Neural cell (in vitro differentiated cells): ENCODE measurements around the gene PRIMPOL.

Experiments
- EP300 ChIP-seq: fragments of 450-650 bp; conservative IDR thresholded peaks from 2 replicates; pipeline ENCODE4 v1.6.1; 2014; ENCODE audit warnings: antibody characterized with exemption, mild to moderate bottlenecking, moderate library complexity; ENCODE audit not compliant: poor library complexity, severe bottlenecking
- EZH2 ChIP-seq: fragments of 200-600, 300-800 bp; shearing (Covaris generic), sonication (generic); IDR thresholded peaks from 2 replicates; pipeline ENCODE4 v1.6.1; 2014; ENCODE audit warnings: antibody characterized with exemption, low read length, borderline replicate concordance, mild to moderate bottlenecking; ENCODE audit not compliant: insufficient read depth, poor library complexity, severe bottlenecking
- POLR2AphosphoS5 ChIP-seq: IDR thresholded peaks from 2 replicates; pipeline ENCODE4 v1.6.1; 2012
- TAF1 ChIP-seq: IDR thresholded peaks from 2 replicates; pipeline ENCODE4 v1.6.1; 2012; ENCODE audit warnings: low read depth
- TF ChIP-seq, protein P1 (sequence below): fragments of 450-650 bp; IDR thresholded peaks from 2 replicates; pipeline ENCODE4 v1.5.1; 2014; ENCODE audit warnings: antibody characterized with exemption, mild to moderate bottlenecking, moderate library complexity; ENCODE audit not compliant: poor library complexity, severe bottlenecking

DNA sequence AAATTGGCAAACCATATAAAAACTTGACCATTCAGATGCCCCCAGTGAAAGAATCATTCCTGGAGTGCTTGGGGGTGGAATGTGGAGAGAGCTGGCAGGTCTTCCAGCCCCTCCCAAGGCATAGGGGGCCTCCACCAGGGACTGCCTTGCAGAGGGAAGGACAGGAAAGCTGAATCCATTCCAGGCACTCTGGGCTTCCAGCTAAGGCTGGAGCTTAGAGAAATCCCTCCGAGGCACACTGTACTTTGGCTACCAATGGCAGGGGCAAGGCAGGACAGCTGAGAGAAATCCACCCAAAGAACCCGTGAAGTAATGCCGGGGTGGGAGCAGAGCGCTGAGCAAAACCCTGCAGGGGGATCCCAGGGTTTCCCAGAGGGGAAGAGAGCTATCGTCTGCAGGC, 80.4 kb downstream of the PRIMPOL start:
- TF ChIP-seq, protein P1, sequence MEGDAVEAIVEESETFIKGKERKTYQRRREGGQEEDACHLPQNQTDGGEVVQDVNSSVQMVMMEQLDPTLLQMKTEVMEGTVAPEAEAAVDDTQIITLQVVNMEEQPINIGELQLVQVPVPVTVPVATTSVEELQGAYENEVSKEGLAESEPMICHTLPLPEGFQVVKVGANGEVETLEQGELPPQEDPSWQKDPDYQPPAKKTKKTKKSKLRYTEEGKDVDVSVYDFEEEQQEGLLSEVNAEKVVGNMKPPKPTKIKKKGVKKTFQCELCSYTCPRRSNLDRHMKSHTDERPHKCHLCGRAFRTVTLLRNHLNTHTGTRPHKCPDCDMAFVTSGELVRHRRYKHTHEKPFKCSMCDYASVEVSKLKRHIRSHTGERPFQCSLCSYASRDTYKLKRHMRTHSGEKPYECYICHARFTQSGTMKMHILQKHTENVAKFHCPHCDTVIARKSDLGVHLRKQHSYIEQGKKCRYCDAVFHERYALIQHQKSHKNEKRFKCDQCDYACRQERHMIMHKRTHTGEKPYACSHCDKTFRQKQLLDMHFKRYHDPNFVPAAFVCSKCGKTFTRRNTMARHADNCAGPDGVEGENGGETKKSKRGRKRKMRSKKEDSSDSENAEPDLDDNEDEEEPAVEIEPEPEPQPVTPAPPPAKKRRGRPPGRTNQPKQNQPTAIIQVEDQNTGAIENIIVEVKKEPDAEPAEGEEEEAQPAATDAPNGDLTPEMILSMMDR: no peak
- TF ChIP-seq POLR2AphosphoS5 (no peak), EP300 (no peak), TAF1 (no peak), EZH2 (no peak)
